WERI-Rb-1 (cell line): Measurements from ENCODE around the gene PCBP4.

Source experiments
- DNase-seq: peaks from one replicate; pipeline ENCODE4 v3.0.0-alpha.2; 2020
- H3K27ac ChIP-seq: fragments of 250-450 bp; sonication (Bioruptor Pico); 2 replicates; pipeline ENCODE4 v1.5.1; 2020; ENCODE audit warnings: mild to moderate bottlenecking, moderate library complexity
- H3K27me3 ChIP-seq: fragments of 250-450 bp; sonication (Bioruptor Pico); 2 replicates; pipeline ENCODE4 v1.5.1; 2021; ENCODE audit warnings: mild to moderate bottlenecking, low read depth, moderate library complexity; ENCODE audit not compliant: insufficient read depth, severe bottlenecking
- H3K36me3 ChIP-seq: fragments of 250-450 bp; sonication (Bioruptor Pico); 2 replicates; pipeline ENCODE4 v1.5.1; 2020; ENCODE audit warnings: mild to moderate bottlenecking, moderate library complexity
- H3K4me3 ChIP-seq: 2 replicates; pipeline ENCODE4 v1.5.1; 2011; ENCODE audit warnings: low read depth, mild to moderate bottlenecking, control low read depth, low read length
- H3K9me3 ChIP-seq: fragments of 250-450 bp; sonication (Bioruptor Pico); 2 replicates; pipeline ENCODE4 v1.5.1; 2021; ENCODE audit warnings: mild to moderate bottlenecking, moderate library complexity; ENCODE audit not compliant: severe bottlenecking
- TF ChIP-seq, protein P1 (sequence below): IDR thresholded peaks from 2 replicates; pipeline ENCODE4 v1.5.1; 2011; ENCODE audit warnings: low read depth, mild to moderate bottlenecking, control low read depth, inconsistent platforms, low read length

The PCBP4 gene

DNA sequence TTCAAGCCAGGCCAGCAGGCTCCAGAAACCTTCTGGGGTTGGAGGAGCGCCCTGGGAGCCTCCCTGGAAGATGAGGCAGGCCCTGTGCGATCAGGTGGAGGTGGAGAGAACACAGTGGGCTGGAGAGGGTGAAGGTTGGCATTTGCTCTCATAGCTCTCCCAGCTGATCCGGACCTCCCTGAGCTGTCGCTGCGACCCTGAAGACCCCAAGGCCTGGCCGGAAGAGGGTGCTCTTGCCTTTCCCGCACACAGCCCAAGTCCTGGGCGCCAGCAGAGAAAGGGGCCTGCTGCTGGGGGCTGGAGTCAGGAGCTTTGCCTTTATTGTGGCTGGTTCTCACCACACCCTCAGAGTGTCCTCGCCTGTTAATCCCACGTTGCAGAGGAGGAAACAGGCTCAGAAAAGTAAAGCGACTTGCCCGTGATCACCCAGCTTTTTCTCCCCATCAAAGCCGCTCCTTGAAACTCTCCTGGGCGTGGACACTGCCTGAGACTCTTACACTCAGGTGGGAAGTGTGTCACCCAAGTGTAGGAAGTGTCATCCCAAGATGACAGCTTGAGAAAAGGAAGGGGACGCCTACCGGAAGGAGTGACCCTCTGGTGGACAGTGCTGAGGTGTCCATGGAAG lies 37.0 kb upstream of the PCBP4 start:
- peak; percentile 91 for DNase-seq
- Histone ChIP-seq H3K36me3 (no peaks in the 10 kb centered on the region), H3K4me3 (no peak overlapping the region), H3K27me3 (peaks cover 2% of the 10 kb centered on the region), H3K9me3 (no peaks in the 10 kb centered on the region), H3K27ac (peak overlapping the region; percentile 61)
- TF ChIP-seq, protein P1, sequence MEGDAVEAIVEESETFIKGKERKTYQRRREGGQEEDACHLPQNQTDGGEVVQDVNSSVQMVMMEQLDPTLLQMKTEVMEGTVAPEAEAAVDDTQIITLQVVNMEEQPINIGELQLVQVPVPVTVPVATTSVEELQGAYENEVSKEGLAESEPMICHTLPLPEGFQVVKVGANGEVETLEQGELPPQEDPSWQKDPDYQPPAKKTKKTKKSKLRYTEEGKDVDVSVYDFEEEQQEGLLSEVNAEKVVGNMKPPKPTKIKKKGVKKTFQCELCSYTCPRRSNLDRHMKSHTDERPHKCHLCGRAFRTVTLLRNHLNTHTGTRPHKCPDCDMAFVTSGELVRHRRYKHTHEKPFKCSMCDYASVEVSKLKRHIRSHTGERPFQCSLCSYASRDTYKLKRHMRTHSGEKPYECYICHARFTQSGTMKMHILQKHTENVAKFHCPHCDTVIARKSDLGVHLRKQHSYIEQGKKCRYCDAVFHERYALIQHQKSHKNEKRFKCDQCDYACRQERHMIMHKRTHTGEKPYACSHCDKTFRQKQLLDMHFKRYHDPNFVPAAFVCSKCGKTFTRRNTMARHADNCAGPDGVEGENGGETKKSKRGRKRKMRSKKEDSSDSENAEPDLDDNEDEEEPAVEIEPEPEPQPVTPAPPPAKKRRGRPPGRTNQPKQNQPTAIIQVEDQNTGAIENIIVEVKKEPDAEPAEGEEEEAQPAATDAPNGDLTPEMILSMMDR = peak; percentile 95

DNA sequence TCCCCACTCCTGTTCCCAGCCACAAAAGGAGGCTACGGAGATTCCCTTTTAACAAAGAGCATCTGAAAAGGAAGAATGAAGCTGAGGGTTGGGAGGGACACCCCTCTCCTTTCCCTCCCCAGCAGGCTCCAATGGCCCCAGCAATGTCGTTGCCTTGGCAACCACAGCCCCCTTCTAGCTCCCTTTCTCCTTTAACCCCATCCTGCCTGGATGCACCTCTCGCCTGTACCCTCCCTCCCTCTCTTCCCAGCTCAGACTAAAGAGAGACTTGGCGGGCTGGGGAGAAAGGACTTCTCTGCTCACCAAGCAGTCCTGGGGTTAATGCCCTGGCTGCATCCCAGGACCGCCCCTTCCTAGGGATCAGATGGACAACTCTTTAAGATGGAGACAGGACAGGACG lies 35.5 kb upstream of the PCBP4 start:
- TF ChIP-seq, protein P1 = no peak
- Histone ChIP-seq H3K9me3 (no peaks in the 10 kb centered on the region), H3K27ac (no peak overlapping the region)

DNA sequence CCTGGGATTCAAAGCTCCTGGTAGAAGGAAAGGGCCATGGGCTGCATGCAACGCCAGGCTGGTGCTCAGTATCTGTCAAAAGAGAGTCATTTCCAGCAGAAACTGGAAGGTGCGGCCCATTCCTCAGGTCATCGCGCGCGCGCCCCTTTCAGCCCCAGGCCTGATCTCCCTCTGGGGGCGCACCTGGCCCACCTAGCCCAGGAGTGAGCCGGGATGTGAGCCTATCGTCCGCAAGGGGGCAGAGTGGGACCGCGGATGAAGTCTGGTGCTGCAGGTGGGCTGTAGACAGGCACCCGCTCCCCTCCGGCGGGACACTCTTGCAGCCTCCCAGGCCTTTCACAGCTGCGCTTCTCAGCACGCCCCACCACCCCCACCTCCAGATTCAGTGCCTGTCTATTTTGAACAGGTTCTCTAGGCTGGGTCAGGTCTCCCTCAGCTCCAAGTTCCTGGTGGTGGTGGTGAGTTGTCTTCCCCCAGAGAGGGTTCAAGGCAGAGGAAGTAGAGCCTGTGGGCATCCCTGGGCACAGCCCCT lies 34.3 kb upstream of the PCBP4 start:
- no peaks in the 10 kb centered on the region for H3K9me3 ChIP-seq
- DNase-seq = peak; percentile 89
- no peak overlapping the region for H3K27ac ChIP-seq
- no peak overlapping the region for H3K4me3 ChIP-seq
- H3K36me3 ChIP-seq = no peaks in the 10 kb centered on the region
- peaks cover 2% of the 10 kb centered on the region for H3K27me3 ChIP-seq
- TF ChIP-seq, protein P1 = peak; percentile 97

More for the DNA sequence above, 35.5 kb upstream of the PCBP4 start:
- no peak overlapping the region for H3K4me3 ChIP-seq
- H3K36me3 ChIP-seq = no peaks in the 10 kb centered on the region
- peaks cover 2% of the 10 kb centered on the region for H3K27me3 ChIP-seq
- no peak for DNase-seq

DNA sequence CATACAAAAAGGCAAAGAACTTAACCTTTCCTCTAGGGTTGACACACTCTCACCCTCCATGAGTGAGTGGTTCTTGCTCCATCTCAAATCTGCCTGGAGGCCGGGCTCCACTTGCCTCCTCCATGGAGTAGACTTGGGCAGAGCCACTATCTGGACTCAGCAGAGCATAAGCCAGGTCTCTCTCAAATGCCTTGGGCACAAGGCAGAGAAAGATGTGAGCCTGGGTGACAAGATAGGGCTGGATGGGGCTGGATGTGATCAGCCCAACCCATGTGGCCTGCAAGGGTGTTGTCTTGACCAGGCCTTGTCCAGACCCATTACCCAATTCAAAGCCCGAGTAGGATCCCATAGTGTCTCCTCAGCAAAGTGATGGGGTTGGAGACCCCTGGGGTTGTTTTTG lies 32.6 kb upstream of the PCBP4 start:
- TF ChIP-seq, protein P1 = no peak
- H3K4me3 ChIP-seq = no peak overlapping the region
- no peaks in the 10 kb centered on the region for H3K9me3 ChIP-seq
- H3K36me3 ChIP-seq = peaks cover 8% of the 10 kb centered on the region
- H3K27ac ChIP-seq = no peak overlapping the region
- no peak for DNase-seq
- peaks cover 2% of the 10 kb centered on the region for H3K27me3 ChIP-seq

DNA sequence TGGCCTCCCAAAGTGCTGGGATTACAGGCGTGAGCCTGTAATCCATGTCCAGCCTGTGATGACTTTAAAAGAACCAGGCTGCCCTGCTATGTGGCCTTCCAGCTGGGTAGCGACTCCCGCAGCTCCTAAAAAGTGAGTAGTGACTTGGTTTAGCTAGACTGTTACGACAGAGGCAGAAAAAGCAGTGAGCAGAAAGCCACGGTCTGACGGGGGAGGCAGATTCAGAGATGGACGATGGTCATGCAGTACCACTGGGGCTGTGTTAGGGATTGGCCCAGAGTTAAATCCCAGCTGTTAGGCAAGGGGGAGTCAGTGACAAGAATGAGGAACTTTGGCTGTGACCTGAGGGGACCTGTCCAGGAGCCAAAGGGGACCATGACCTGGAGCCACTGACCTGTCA lies 31.5 kb upstream of the PCBP4 start:
- Histone ChIP-seq H3K9me3 (no peaks in the 10 kb centered on the region), H3K4me3 (no peak overlapping the region), H3K36me3 (peaks cover 19% of the 10 kb centered on the region), H3K27me3 (peaks cover 2% of the 10 kb centered on the region), H3K27ac (no peak overlapping the region)
- DNase-seq = no peak
- TF ChIP-seq, protein P1 = no peak
